H9 (cell line): Measurements from ENCODE around the gene CPLX1. TPM values are rescaled to one million over a fixed set of nuclear protein-coding genes. Genes with fewer than 3 reads are reported as not detected.

ENCODE experiments used
- DNase-seq: peaks from one replicate; pipeline ENCODE4 v3.0.0-alpha.2; 2017
- H2AFZ ChIP-seq: one replicate; pipeline ENCODE4 v1.6.1; 2013; ENCODE audit warnings: mild to moderate bottlenecking, low read length, control low read depth, moderate library complexity
- H2AK5ac ChIP-seq: 2 replicates; pipeline ENCODE4 v1.6.1; 2013; ENCODE audit warnings: low read length, control low read depth, mixed read lengths; ENCODE audit not compliant: insufficient read length
- H2BK120ac ChIP-seq: one replicate; pipeline ENCODE4 v1.6.1; 2013; ENCODE audit warnings: low read depth, mild to moderate bottlenecking, low read length, control low read depth, inconsistent platforms; ENCODE audit not compliant: poor library complexity, severe bottlenecking
- H2BK12ac ChIP-seq: 2 replicates; pipeline ENCODE4 v1.6.1; 2013; ENCODE audit warnings: low read length, control low read depth, mixed read lengths, low read depth; ENCODE audit not compliant: insufficient read length
- H2BK15ac ChIP-seq: 2 replicates; pipeline ENCODE4 v1.6.1; 2013; ENCODE audit warnings: low read depth, low read length, control low read depth
- H2BK20ac ChIP-seq: one replicate; pipeline ENCODE4 v1.6.1; 2013; ENCODE audit warnings: low read depth, mild to moderate bottlenecking, low read length, control low read depth, inconsistent platforms; ENCODE audit not compliant: poor library complexity, severe bottlenecking
- H2BK5ac ChIP-seq: 2 replicates; pipeline ENCODE4 v1.6.1; 2013; ENCODE audit warnings: low read length, control low read depth, mixed read lengths; ENCODE audit not compliant: insufficient read length
- H3K14ac ChIP-seq: 2 replicates; pipeline ENCODE4 v1.6.1; 2013; ENCODE audit warnings: low read length, control low read depth; ENCODE audit not compliant: insufficient read depth
- H3K18ac ChIP-seq: 2 replicates; pipeline ENCODE4 v1.6.1; 2013; ENCODE audit warnings: low read depth, mild to moderate bottlenecking, mixed read lengths, low read length, control low read depth; ENCODE audit not compliant: insufficient read length
- H3K23ac ChIP-seq: 2 replicates; pipeline ENCODE4 v1.6.1; 2013; ENCODE audit warnings: low read length, control low read depth, mixed read lengths, low read depth; ENCODE audit not compliant: insufficient read length
- H3K23me2 ChIP-seq: 2 replicates; pipeline ENCODE4 v1.6.1; 2013; ENCODE audit warnings: low read depth, mild to moderate bottlenecking, mixed read lengths, low read length, control low read depth; ENCODE audit not compliant: insufficient read length, poor library complexity, severe bottlenecking
- H3K27ac ChIP-seq: 2 replicates; pipeline ENCODE4 v1.5.1; 2013; ENCODE audit warnings: low read length, control low read depth, mixed read lengths, low read depth; ENCODE audit not compliant: insufficient read length
- H3K27me3 ChIP-seq: 2 replicates; pipeline ENCODE4 v1.6.1; 2013; ENCODE audit warnings: low read length, control low read depth, inconsistent platforms; ENCODE audit not compliant: insufficient read depth
- H3K4ac ChIP-seq: 2 replicates; pipeline ENCODE4 v1.6.1; 2013; ENCODE audit warnings: low read depth, mild to moderate bottlenecking, control low read depth, inconsistent platforms, low read length, moderate library complexity
- H3K4me1 ChIP-seq: 2 replicates; pipeline ENCODE4 v1.6.1; 2013; ENCODE audit warnings: low read length, control low read depth, inconsistent platforms; ENCODE audit not compliant: insufficient read depth
- H3K4me2 ChIP-seq: 2 replicates; pipeline ENCODE4 v1.6.1; 2013; ENCODE audit warnings: low read length, control low read depth, mixed read lengths; ENCODE audit not compliant: insufficient read length, insufficient read depth
- H3K56ac ChIP-seq: 2 replicates; pipeline ENCODE4 v1.6.1; 2013; ENCODE audit warnings: low read depth, mild to moderate bottlenecking, mixed read lengths, low read length, control low read depth; ENCODE audit not compliant: insufficient read length
- H3K79me1 ChIP-seq: 2 replicates; pipeline ENCODE4 v1.6.1; 2013; ENCODE audit warnings: low read depth, mild to moderate bottlenecking, moderate library complexity, low read length, control low read depth, inconsistent platforms; ENCODE audit not compliant: insufficient read depth, poor library complexity, severe bottlenecking
- H3K79me2 ChIP-seq: 2 replicates; pipeline ENCODE4 v1.6.1; 2013; ENCODE audit warnings: low read length, control low read depth, inconsistent platforms; ENCODE audit not compliant: insufficient read depth
- H3K9ac ChIP-seq: 2 replicates; pipeline ENCODE4 v1.6.1; 2013; ENCODE audit warnings: low read length, control low read depth, mixed read lengths; ENCODE audit not compliant: insufficient read length; ENCODE audit errors: extremely low read depth
- H3K9me3 ChIP-seq: one replicate; pipeline ENCODE4 v1.6.1; 2013; ENCODE audit warnings: low read depth, low read length, inconsistent platforms; ENCODE audit not compliant: control insufficient read depth
- H3T11ph ChIP-seq: one replicate; pipeline ENCODE4 v1.6.1; 2013; ENCODE audit warnings: mild to moderate bottlenecking, low read length, control low read depth, inconsistent platforms
- H4K20me1 ChIP-seq: one replicate; pipeline ENCODE4 v1.6.1; 2013; ENCODE audit not compliant: control insufficient read depth, insufficient read length, insufficient read depth
- H4K5ac ChIP-seq: 2 replicates; pipeline ENCODE4 v1.6.1; 2013; ENCODE audit warnings: low read depth, mild to moderate bottlenecking, mixed read lengths, low read length, control low read depth; ENCODE audit not compliant: insufficient read length
- H4K8ac ChIP-seq: replicated peaks from 2 replicates; pipeline ENCODE4 v1.6.1; 2013; ENCODE audit warnings: low read length, control low read depth, mixed read lengths, low read depth; ENCODE audit not compliant: insufficient read length
- H4K91ac ChIP-seq: 2 replicates; pipeline ENCODE4 v1.6.1; 2013; ENCODE audit warnings: low read depth, mild to moderate bottlenecking, moderate library complexity, mixed read lengths, low read length, control low read depth; ENCODE audit not compliant: insufficient read length
- H3K27ac Mint-ChIP-seq, 3 experiments: 2 replicates in 2 of 3; 3 replicates in 1 of 3; pipeline ENCODE4 v1.8.0; 2020 to 2021; ENCODE audit warnings: mixed read lengths in 3 of 3, mild to moderate bottlenecking in 1 of 3, moderate library complexity in 1 of 3
- H3K27me3 Mint-ChIP-seq: 2 replicates; pipeline ENCODE4 v1.8.0; 2021; ENCODE audit warnings: low read depth, mild to moderate bottlenecking, moderate library complexity, mixed read lengths
- H3K36me3 Mint-ChIP-seq, 3 experiments: 2 replicates in 2 of 3; 3 replicates in 1 of 3; pipeline ENCODE4 v1.8.0; 2020 to 2021; ENCODE audit warnings: low read depth in 3 of 3, mixed read lengths in 3 of 3; ENCODE audit not compliant: insufficient read depth in 1 of 3
- H3K4me1 Mint-ChIP-seq, 2 experiments: 2 replicates each; pipeline ENCODE4 v1.8.0; 2020; ENCODE audit warnings: mixed read lengths in 2 of 2
- H3K4me3 Mint-ChIP-seq, 2 experiments: 2 replicates in 1 of 2; 3 replicates in 1 of 2; pipeline ENCODE4 v1.8.0; 2020 to 2021; ENCODE audit warnings: mild to moderate bottlenecking in 2 of 2, mixed read lengths in 2 of 2, moderate library complexity in 1 of 2
- H3K9me3 Mint-ChIP-seq, 2 experiments: 2 replicates in 1 of 2; 3 replicates in 1 of 2; pipeline ENCODE4 v1.8.0; 2020; ENCODE audit warnings: mild to moderate bottlenecking in 2 of 2, mixed read lengths in 2 of 2, moderate library complexity in 1 of 2
- CTCF ChIP-seq: fragments of 200-600 bp; sonication (generic); conservative IDR thresholded peaks from 3 replicates; pipeline ENCODE4 v1.8.0; 2021; ENCODE audit warnings: antibody characterized with exemption, mild to moderate bottlenecking
- WGBS: extraction: QIAGEN DNeasy Blood & Tissue Kit; methylation state at CpG from one replicate; pipeline ENCODE4 v1.1.7; 2013; ENCODE audit warnings: missing lambda C conversion rate, low lambda C conversion rate, mixed read lengths; ENCODE audit not compliant: insufficient read length; ENCODE audit errors: extremely low coverage; 5-methylcytosine and 5-hydroxymethylcytosine counted together
- total RNA-seq: library from RNA; stranded (reverse); gene quantifications from 2 replicates; pipeline ENCODE4 v1.2.1, GENCODE V29; 2021

CPLX1 gene
- total RNA-seq, 1 experiment from 2014 or later: 0.90 TPM

GRCh38 chr4:866761-867390, 40.9 kb upstream of the CPLX1 start:
- H3K27me3 Mint-ChIP-seq: no peaks in the 10 kb centered on the region
- H3K36me3 Mint-ChIP-seq: peaks cover 25 to 60% (median 49%) of the 10 kb centered on the region in 3 experiments
- H4K91ac ChIP-seq: no peak overlapping the region
- TF ChIP-seq CTCF: no peak
- no peak overlapping the region for H4K8ac ChIP-seq
- no peak overlapping the region for H2BK5ac ChIP-seq
- no peak overlapping the region for H3K23ac ChIP-seq
- no peak overlapping the region for H3K4ac ChIP-seq
- DNase-seq: no peak
- H3K27me3 ChIP-seq: no peaks in the 10 kb centered on the region
- H3K4me1 ChIP-seq: no peaks in the 10 kb centered on the region
- no peak overlapping the region for H3T11ph ChIP-seq
- H3K79me2 ChIP-seq: no peaks in the 10 kb centered on the region
- no peak overlapping the region for H2BK120ac ChIP-seq
- H2BK20ac ChIP-seq: no peak overlapping the region
- no peak overlapping the region for H2BK12ac ChIP-seq
- no peak overlapping the region for H3K9ac ChIP-seq
- no peaks in the 10 kb centered on the region; a peak in 1 of 5 replicates for H3K9me3 Mint-ChIP-seq
- no peaks in the 10 kb centered on the region for H3K9me3 ChIP-seq
- no peak overlapping the region for H2AFZ ChIP-seq
- H2AK5ac ChIP-seq: no peak overlapping the region
- H3K27ac Mint-ChIP-seq: peak overlapping the region in 1 of 3 experiments; percentile 82; a peak in 1 of 7 replicates
- no peak overlapping the region for H4K5ac ChIP-seq
- H3K18ac ChIP-seq: no peak overlapping the region
- H4K20me1 ChIP-seq: peaks cover 4% of the 10 kb centered on the region
- H3K14ac ChIP-seq: no peak overlapping the region
- no peak overlapping the region for H3K27ac ChIP-seq
- H3K4me2 ChIP-seq: no peak overlapping the region
- no peak overlapping the region for H3K4me3 Mint-ChIP-seq
- no peak overlapping the region for H2BK15ac ChIP-seq
- H3K79me1 ChIP-seq: no peaks in the 10 kb centered on the region
- H3K56ac ChIP-seq: no peak overlapping the region
- WGBS: no CpG with 5 or more reads among the region's 28 CpGs
- H3K4me1 Mint-ChIP-seq: no peaks in the 10 kb centered on the region
- no peaks in the 10 kb centered on the region for H3K23me2 ChIP-seq
